Erythroblast (primary cell): ENCODE measurements around the gene RAD51D.

Experiments
- GATA1 ChIP-seq: IDR thresholded peaks from 2 replicates; pipeline ENCODE4 v1.6.1; 2011; ENCODE audit warnings: low read depth, mild to moderate bottlenecking, control low read depth, low read length, moderate library complexity
- POLR2A ChIP-seq: IDR thresholded peaks from 2 replicates; pipeline ENCODE4 v1.6.1; 2011; ENCODE audit warnings: mild to moderate bottlenecking, low read length

GRCh38 chr17:35052780-35053179, 66.9 kb downstream of the RAD51D start:
- TF ChIP-seq POLR2A (no peak), GATA1 (no peak)
